Neural cell (in vitro differentiated cells): Measurements from ENCODE around the gene ZNF326.

Experiments used
- EZH2 ChIP-seq: fragments of 200-600, 300-800 bp; shearing (Covaris generic), sonication (generic); IDR thresholded peaks from 2 replicates; pipeline ENCODE4 v1.6.1; 2014; ENCODE audit warnings: antibody characterized with exemption, low read length, borderline replicate concordance, mild to moderate bottlenecking; ENCODE audit not compliant: insufficient read depth, poor library complexity, severe bottlenecking
- POLR2AphosphoS5 ChIP-seq: IDR thresholded peaks from 2 replicates; pipeline ENCODE4 v1.6.1; 2012
- RAD21 ChIP-seq: fragments of 450-650 bp; conservative IDR thresholded peaks from 2 replicates; pipeline ENCODE4 v1.6.1; 2014; ENCODE audit warnings: antibody characterized with exemption, mild to moderate bottlenecking, moderate library complexity
- SMC3 ChIP-seq: fragments of 450-650 bp; conservative IDR thresholded peaks from 2 replicates; pipeline ENCODE4 v1.6.1; 2014; ENCODE audit warnings: antibody characterized with exemption, mild to moderate bottlenecking, moderate library complexity; ENCODE audit not compliant: poor library complexity
- TAF1 ChIP-seq: IDR thresholded peaks from 2 replicates; pipeline ENCODE4 v1.6.1; 2012; ENCODE audit warnings: low read depth
- TF ChIP-seq, protein P1 (sequence below): fragments of 450-650 bp; IDR thresholded peaks from 2 replicates; pipeline ENCODE4 v1.5.1; 2014; ENCODE audit warnings: antibody characterized with exemption, mild to moderate bottlenecking, moderate library complexity; ENCODE audit not compliant: poor library complexity, severe bottlenecking

DNA sequence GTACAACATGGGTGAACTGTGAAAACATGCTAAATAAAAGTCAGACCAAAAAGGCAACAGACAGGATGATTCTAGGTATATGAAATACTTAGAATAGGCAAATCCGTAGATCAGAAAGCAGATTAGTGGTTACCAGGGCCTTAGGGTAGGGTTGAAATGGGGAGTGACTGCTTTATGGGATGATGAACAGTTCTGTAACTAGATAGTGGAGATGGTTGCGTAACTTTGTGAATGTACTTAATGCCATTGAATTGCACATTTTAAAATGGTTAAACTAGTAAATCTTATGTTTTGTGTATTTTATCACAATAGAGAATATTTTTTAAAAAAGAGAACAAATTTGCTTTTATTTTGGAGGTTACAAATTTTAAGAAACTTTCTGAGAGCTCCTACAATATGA, 17.4 kb downstream of the ZNF326 start:
- TF ChIP-seq, protein P1, sequence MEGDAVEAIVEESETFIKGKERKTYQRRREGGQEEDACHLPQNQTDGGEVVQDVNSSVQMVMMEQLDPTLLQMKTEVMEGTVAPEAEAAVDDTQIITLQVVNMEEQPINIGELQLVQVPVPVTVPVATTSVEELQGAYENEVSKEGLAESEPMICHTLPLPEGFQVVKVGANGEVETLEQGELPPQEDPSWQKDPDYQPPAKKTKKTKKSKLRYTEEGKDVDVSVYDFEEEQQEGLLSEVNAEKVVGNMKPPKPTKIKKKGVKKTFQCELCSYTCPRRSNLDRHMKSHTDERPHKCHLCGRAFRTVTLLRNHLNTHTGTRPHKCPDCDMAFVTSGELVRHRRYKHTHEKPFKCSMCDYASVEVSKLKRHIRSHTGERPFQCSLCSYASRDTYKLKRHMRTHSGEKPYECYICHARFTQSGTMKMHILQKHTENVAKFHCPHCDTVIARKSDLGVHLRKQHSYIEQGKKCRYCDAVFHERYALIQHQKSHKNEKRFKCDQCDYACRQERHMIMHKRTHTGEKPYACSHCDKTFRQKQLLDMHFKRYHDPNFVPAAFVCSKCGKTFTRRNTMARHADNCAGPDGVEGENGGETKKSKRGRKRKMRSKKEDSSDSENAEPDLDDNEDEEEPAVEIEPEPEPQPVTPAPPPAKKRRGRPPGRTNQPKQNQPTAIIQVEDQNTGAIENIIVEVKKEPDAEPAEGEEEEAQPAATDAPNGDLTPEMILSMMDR: no peak
- TF ChIP-seq RAD21 (no peak), EZH2 (no peak), TAF1 (no peak), SMC3 (no peak), POLR2AphosphoS5 (no peak)
